ENCODE measurements around the gene METTL6.

Gene METTL6

DNA sequence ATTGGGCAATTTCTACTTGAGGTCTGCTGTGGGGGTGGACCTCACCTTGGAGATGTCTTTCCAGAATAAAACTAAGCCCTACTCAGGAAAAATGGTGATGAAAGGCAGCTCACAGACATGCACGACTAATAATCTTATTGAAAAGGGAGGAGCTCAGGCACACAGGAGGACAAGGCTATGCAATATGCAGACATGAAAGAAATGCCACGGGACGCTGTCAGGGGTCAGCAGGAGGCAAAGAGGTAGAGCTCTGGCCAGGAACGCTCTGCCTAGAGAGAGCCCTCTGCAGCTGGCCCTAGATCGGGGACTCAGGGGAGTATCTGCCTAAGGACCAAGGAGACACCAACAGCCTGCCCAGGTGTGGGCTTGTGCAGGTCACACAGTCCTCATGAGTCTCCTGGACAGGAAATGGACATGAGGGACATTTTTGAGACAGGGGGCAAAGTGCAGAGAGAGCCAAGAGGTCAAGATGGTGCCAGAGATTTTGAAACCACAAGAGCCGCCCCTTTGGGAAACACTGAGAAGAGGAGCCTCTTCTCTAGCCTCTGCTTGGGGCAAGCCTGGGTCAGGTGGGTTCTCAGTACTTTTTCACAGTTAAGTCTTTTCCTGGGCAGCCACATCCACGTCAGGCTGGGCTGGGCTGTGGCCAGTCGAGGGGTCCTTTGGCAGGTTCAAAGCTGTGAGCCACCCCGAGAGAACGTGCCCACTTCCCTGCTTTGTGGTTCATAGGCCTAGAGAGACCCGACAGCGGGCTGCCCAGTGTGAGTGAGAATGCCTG is 23.3 kb upstream of the METTL6 start:
- H3K4me3 ChIP-seq (ENCODE audit: low read depth, low read length) = no peak overlapping the region
- TF ChIP-seq, protein P1, sequence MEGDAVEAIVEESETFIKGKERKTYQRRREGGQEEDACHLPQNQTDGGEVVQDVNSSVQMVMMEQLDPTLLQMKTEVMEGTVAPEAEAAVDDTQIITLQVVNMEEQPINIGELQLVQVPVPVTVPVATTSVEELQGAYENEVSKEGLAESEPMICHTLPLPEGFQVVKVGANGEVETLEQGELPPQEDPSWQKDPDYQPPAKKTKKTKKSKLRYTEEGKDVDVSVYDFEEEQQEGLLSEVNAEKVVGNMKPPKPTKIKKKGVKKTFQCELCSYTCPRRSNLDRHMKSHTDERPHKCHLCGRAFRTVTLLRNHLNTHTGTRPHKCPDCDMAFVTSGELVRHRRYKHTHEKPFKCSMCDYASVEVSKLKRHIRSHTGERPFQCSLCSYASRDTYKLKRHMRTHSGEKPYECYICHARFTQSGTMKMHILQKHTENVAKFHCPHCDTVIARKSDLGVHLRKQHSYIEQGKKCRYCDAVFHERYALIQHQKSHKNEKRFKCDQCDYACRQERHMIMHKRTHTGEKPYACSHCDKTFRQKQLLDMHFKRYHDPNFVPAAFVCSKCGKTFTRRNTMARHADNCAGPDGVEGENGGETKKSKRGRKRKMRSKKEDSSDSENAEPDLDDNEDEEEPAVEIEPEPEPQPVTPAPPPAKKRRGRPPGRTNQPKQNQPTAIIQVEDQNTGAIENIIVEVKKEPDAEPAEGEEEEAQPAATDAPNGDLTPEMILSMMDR (IDR thresholded peaks at IDR 0.05; ENCODE audit: borderline replicate concordance, insufficient read depth, low read depth, low read length) = no peak

DNA sequence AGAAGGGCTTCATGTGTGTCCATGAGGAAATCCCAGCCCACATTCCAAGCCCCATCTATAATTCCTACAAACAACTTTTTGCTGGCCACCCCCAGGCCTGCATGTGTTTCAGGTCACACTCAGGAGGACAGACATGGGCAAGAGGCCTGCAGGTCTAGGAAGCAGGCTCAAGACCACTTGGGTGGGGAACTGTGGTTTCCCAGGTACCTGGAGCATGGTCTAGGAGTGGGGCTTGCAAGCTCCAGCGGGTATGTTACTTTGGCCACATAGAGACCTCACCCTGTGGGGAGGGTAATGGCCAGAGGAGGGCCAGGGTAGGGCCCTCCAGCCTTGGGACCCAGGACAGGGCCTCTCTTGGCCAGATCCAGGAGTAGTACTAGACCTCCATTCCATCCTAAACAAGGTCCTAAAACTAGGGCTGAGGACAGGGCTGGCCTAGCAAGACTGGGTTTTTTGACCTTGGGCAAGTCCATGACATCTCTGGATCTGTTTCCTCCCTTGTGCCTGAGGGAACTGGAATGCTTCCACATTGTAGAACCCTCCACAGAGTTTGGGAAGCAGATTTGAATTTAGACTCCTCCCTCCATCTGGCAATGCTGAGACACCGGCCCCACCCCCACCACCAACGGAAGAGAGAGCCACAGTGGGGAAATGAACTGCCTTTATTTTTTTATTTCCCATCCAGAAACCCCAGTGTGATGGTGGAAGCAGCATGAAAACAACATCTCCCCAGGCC is 22.3 kb upstream of the METTL6 start:
- no peak overlapping the region for H3K4me3 ChIP-seq (ENCODE audit: low read depth, low read length)
- TF ChIP-seq, protein P1 (IDR thresholded peaks at IDR 0.05; ENCODE audit: borderline replicate concordance, insufficient read depth, low read depth, low read length) = no peak

DNA sequence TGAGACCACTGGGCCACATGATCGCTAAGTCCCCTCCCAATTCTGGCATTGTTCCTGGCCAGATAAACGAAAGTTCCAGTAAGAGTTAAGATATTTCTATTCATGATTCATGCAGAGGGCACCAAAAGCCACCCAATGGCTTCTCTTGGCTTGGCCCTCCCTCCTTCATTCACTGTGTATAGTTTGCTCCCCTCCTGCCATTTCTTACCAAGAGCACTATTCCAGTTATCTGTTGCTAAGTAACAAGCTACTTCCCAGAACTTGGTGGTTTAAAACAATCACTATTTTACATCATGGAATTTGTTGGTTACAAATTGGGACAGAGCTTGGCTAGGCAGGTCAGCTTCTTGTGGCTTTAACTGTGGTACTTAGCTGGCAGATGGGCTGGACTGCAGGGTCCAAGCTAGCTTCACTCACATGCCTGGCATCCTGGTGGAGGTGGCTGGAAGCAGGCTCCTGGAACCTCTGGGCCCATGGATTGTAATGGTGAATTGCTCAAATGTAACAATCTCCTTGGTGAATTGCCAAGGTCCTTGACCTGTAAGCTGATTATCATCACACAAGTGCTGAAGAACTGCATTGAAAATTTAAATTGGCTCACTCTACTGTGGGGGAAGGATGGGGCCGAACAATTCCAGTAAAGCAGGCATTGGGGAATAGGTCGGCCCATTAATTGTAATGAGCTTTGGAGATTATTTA is 16.6 kb upstream of the METTL6 start:
- TF ChIP-seq, protein P1 (IDR thresholded peaks at IDR 0.05; ENCODE audit: borderline replicate concordance, insufficient read depth, low read depth, low read length) = no peak
- no peak overlapping the region for H3K4me3 ChIP-seq (ENCODE audit: low read depth, low read length)

DNA sequence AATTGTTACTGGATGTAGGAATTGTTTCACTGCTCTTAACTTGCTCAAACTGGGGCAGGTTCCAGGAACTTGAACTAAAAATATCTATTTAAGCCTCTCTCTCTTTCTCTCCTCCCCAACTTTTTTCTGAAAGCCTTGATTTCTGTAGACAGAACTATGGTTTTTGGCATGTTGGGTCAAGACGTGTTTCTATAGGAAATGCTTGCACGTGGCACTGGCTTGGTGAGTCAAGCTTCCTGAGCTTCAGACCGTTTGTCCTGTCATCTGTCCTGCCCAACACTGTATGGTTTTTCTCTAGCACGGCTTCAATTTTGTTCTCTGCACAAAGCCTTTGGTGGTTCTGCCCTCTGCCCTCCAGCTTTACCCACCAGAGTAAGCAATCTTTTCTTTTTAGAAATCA is 13.5 kb upstream of the METTL6 start:
- H3K4me3 ChIP-seq (ENCODE audit: low read depth, low read length) = no peak overlapping the region
- TF ChIP-seq, protein P1 (IDR thresholded peaks at IDR 0.05; ENCODE audit: borderline replicate concordance, insufficient read depth, low read depth, low read length) = no peak

DNA sequence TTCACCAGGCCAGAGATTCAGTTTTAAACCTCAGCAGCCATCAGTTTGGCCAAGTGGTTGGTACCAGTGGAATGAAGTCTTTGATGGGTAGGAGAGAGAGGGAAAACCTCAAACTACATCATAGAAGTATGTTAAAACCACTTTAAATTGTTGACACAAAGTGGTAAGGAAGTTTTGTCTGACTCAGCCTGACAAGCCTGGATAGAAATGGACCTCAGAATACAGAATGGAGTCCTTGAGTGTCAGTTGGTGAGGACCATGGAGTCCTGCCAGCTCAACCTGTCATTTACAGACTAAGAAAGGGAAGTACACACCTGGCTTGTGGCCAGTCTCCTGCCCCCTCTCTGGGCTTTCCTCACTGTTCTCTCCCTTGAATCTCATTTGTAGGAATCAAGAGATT is 12.1 kb upstream of the METTL6 start:
- no peak overlapping the region for H3K4me3 ChIP-seq (ENCODE audit: low read depth, low read length)
- TF ChIP-seq, protein P1 (IDR thresholded peaks at IDR 0.05; ENCODE audit: borderline replicate concordance, insufficient read depth, low read depth, low read length) = no peak

DNA sequence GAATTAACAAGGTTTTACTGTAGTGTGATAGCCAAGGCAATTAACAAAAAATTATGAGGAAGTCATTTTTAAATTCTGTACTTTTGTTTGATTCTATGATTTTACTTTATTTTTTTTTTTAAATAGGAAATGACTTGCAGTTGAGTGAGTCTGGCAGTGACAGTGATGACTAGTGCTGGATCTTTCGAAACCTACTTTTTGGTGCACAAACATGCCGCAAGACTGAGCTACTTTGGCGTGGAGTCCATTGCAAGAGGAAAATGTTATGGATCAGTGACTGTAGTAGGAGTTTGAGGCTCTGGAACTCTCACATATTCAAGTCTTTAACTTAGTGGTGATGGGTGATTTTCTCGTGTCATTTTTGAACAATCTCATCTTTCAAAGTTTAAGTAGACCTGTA is 11.6 kb upstream of the METTL6 start:
- H3K4me3 ChIP-seq (ENCODE audit: low read depth, low read length) = no peak overlapping the region

More for the DNA sequence above, 11.6 kb upstream of the METTL6 start:
- TF ChIP-seq, protein P1 (IDR thresholded peaks at IDR 0.05; ENCODE audit: borderline replicate concordance, insufficient read depth, low read depth, low read length) = no peak

Measured in GM12875 (cell line).